Measurements from ENCODE around the gene COX20.

COX20 gene

DNA sequence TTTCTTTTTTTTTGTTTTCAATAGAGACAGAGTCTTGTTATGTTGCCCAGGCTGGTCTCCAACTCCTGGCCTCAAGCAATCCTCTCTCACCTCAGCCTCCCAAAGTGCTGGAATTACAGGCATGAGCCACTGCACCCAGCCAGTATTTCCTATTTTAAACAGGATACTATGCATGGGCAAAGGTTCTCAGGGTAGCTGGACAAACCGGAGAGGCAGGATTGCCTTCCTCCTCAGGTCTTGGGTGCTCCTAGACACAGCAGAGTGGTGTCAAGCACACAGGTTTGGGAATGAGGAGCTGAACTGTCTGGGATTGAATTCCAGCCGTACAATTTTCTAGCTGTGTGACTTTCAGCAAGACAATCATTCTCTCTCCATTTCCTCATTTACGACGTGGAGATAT, 51.8 kb downstream of the COX20 start:
- Histone ChIP-seq H3K9me3 (ENCODE audit: low read depth, low read length) (no peaks in the 10 kb centered on the region), H3K36me3 (ENCODE audit: insufficient read depth, low read length) (no peaks in the 10 kb centered on the region), H3K4me3 (no peak overlapping the region), H3K9ac (ENCODE audit: insufficient read length) (no peak overlapping the region), H3K27ac (no peak overlapping the region)
- no peak for DNase-seq (ENCODE audit: low read depth, low spot score)
- TF ChIP-seq POLR2AphosphoS5 (IDR thresholded peaks at IDR 0.05; ENCODE audit: borderline replicate concordance, low read depth, low read length) = no peak
- no peak for TF ChIP-seq FOXP2 (optimal IDR thresholded peaks at IDR 0.05; ENCODE audit: control extremely low read depth, extremely low read length, insufficient read depth)
- no peak for TF ChIP-seq EZH2 (IDR thresholded peaks at IDR 0.05)

DNA sequence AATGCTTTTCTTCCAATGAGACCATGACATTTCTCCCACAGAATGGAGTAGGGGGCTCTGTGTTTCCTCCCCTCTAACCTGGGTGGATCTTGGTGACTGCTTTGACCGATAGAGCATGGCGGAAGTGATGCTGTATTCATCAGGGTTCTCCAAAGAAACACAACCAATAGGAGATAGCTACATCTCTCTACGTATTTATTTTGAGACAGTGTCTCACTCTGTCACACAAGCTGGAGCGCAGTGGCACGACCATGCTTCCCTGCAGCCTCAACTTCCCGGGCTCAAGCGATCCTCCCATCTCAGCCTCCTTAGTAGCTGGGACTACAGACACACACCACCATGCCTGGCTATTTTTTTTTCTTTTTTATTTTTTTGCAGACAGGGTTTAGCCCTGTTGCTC, 58.4 kb downstream of the COX20 start:
- TF ChIP-seq POLR2AphosphoS5 (IDR thresholded peaks at IDR 0.05; ENCODE audit: borderline replicate concordance, low read depth, low read length) = no peak
- no peak for TF ChIP-seq FOXP2 (optimal IDR thresholded peaks at IDR 0.05; ENCODE audit: control extremely low read depth, extremely low read length, insufficient read depth)
- no peak for TF ChIP-seq EZH2 (IDR thresholded peaks at IDR 0.05)
- Histone ChIP-seq H3K27ac (no peak overlapping the region), H3K9ac (ENCODE audit: insufficient read length) (no peak overlapping the region), H3K36me3 (ENCODE audit: insufficient read depth, low read length) (no peaks in the 10 kb centered on the region), H3K9me3 (ENCODE audit: low read depth, low read length) (no peaks in the 10 kb centered on the region), H3K4me3 (no peak overlapping the region)
- no peak for DNase-seq (ENCODE audit: low read depth, low spot score)
